Inferior parietal cortex (tissue), 1 donor: ENCODE results near the gene GNA15.

Experiments used
- DNase-seq: peaks from one replicate; pipeline ENCODE4 v3.0.0-alpha.2; 2016; ENCODE audit errors: extremely low spot score

The GNA15 gene

GRCh38 chr19:3208317-3209207 lies 72.7 kb downstream of the GNA15 start:
- no peak for DNase-seq

- DNase-seq = no peak
These were observed 74.6 kb downstream of the GNA15 start for GRCh38 chr19:3210347-3211017.

- no peak for DNase-seq
These were observed 75.4 kb downstream of the GNA15 start for GRCh38 chr19:3211191-3211590.

GRCh38 chr19:3213159-3213558 lies 77.3 kb downstream of the GNA15 start:
- DNase-seq = no peak
